PC-3 (cell line): ENCODE data around the gene DCHS2. TPM values are rescaled to one million over a fixed set of nuclear protein-coding genes. Genes with fewer than 3 reads are reported as not detected.

Experiments used
- ATAC-seq: fragments of 200-7000 bp; cut with Tn5 transposase; 2 replicates; pipeline ENCODE4 v1.9.1; 2020; ENCODE audit warnings: mild to moderate bottlenecking, moderate library complexity
- BruUV-seq: library from RNA; stranded (reverse); fragments of 400-500 nt; replicated peaks from 2 replicates; lab custom pipeline; 2021; lab: Mats Ljungman, UMichigan
- CTCF ChIA-PET: fragments of 300-600 bp; sonication (Branson Sonifier 250); formaldehyde crosslinking; loops from one replicate; lab custom pipeline; 2022; ENCODE audit warnings: antibody characterized with exemption; lab: Charles Lee
- POLR2A ChIA-PET: fragments of 300-600 bp; sonication (Branson Sonifier 250); formaldehyde crosslinking; loops from one replicate; lab custom pipeline; 2022; ENCODE audit warnings: antibody characterized with exemption; ENCODE audit not compliant: unreplicated experiment; lab: Charles Lee
- DNase-seq: peaks from one replicate; pipeline ENCODE4 v3.0.0-alpha.2; 2015
- H2AFZ ChIP-seq: fragments of 300-600 bp; sonication (generic); 2 replicates; pipeline ENCODE4 v1.6.0; 2016; ENCODE audit warnings: antibody characterized with exemption, low read length
- H3F3A ChIP-seq: fragments of 300-600 bp; sonication (generic); one replicate; pipeline ENCODE4 v1.6.0; 2017; ENCODE audit warnings: antibody characterized with exemption, low read length, control low read depth, mild to moderate bottlenecking; ENCODE audit not compliant: unreplicated experiment
- H3K27ac ChIP-seq: fragments of 300-600 bp; sonication (generic); 2 replicates; pipeline ENCODE4 v1.5.1; 2016; ENCODE audit warnings: mild to moderate bottlenecking, low read length
- H3K27me3 ChIP-seq: fragments of 300-600 bp; sonication (generic); 2 replicates; pipeline ENCODE4 v1.6.1; 2016; ENCODE audit warnings: low read length, mixed read lengths
- H3K36me3 ChIP-seq: fragments of 300-600 bp; sonication (generic); 2 replicates; pipeline ENCODE4 v1.6.1; 2016; ENCODE audit warnings: low read depth, mixed run types, low read length, mixed read lengths
- H3K4me1 ChIP-seq: fragments of 300-600 bp; sonication (generic); 2 replicates; pipeline ENCODE4 v1.5.1; 2016; ENCODE audit warnings: low read length; ENCODE audit not compliant: insufficient read depth
- H3K4me2 ChIP-seq: fragments of 300-600 bp; sonication (generic); 2 replicates; pipeline ENCODE4 v1.6.0; 2016; ENCODE audit warnings: low read length
- H3K4me3 ChIP-seq: fragments of 300-600 bp; sonication (generic); 2 replicates; pipeline ENCODE4 v1.5.1; 2016; ENCODE audit warnings: mild to moderate bottlenecking, low read length, mixed read lengths
- H3K79me2 ChIP-seq: fragments of 300-600 bp; sonication (generic); 2 replicates; pipeline ENCODE4 v1.6.1; 2017; ENCODE audit warnings: low read length, mixed read lengths
- H3K9ac ChIP-seq: fragments of 300-600 bp; sonication (generic); 2 replicates; pipeline ENCODE4 v1.6.0; 2016; ENCODE audit warnings: mild to moderate bottlenecking, low read length
- H3K9me2 ChIP-seq: fragments of 300-600 bp; sonication (generic); replicated peaks from 2 replicates; pipeline ENCODE4 v1.6.1; 2016; ENCODE audit warnings: mixed run types, low read length, mixed read lengths
- H3K9me3 ChIP-seq: fragments of 300-600 bp; sonication (generic); 2 replicates; pipeline ENCODE4 v1.6.1; 2016; ENCODE audit warnings: low read length, mixed read lengths
- H4K20me1 ChIP-seq: fragments of 300-600 bp; sonication (generic); 2 replicates; pipeline ENCODE4 v1.6.1; 2016; ENCODE audit warnings: low read length, mixed read lengths
- CTCF ChIP-seq: fragments of 300-600 bp; sonication (generic); conservative IDR thresholded peaks from 2 replicates; pipeline ENCODE4 v1.5.1; 2017; ENCODE audit warnings: antibody characterized with exemption, low read depth, mild to moderate bottlenecking, low read length
- EZH2 ChIP-seq: fragments of 300-600 bp; sonication (generic); IDR thresholded peaks from one replicate; pipeline ENCODE4 v1.6.1; 2017; ENCODE audit warnings: antibody characterized with exemption, mild to moderate bottlenecking, low read length; ENCODE audit not compliant: unreplicated experiment
- EZH2phosphoT487 ChIP-seq: fragments of 300-600 bp; sonication (generic); IDR thresholded peaks from 2 replicates; pipeline ENCODE4 v1.6.1; 2018; ENCODE audit warnings: mild to moderate bottlenecking, antibody characterized with exemption, low read length, borderline replicate concordance
- intact Hi-C: fragments of 100-400 bp; cut with micrococcal nuclease; formaldehyde crosslinking; loops from 2 replicates; pipeline ENCODE4 v1.9.0; 2023
- total RNA-seq: library from RNA; depleted of rRNA; stranded (reverse); fragments of >200 nt; gene quantifications from 2 replicates; pipeline ENCODE4 v1.2.3, GENCODE V29; 2014

Gene DCHS2
- total RNA-seq, 1 experiment from 2014 or later = 0.22 TPM

- Histone ChIP-seq H3F3A (no peaks in the 10 kb centered on the region), H4K20me1 (no peaks in the 10 kb centered on the region), H3K27me3 (peaks cover 15% of the 10 kb centered on the region; the same call in 1 of the 2 replicates), H3K9me3 (no peaks in the 10 kb centered on the region), H3K4me1 (no peaks in the 10 kb centered on the region), H3K79me2 (no peaks in the 10 kb centered on the region), H3K27ac (no peak overlapping the region), H3K4me2 (no peak overlapping the region), H2AFZ (no peak overlapping the region), H3K9me2 (no peaks in the 10 kb centered on the region), H3K4me3 (no peak overlapping the region), H3K9ac (no peak overlapping the region), H3K36me3 (no peaks in the 10 kb centered on the region)
- no peak for DNase-seq
- ATAC-seq = no peak
- POLR2A ChIA-PET = no interaction called here
- BruUV-seq = no TSS peak
- intact Hi-C loops = no loop called here
- CTCF ChIA-PET = interaction anchor here (0.6 kb wide), 1 partner anchor 115 kb away, joined by 3 read pairs; the partner anchor contains the start of gene DCHS2
- TF ChIP-seq EZH2phosphoT487 (no peak), CTCF (no peak), EZH2 (no peak)
Observed at GRCh38 chr4:154376486-154376885, 115.1 kb downstream of the DCHS2 start.

- intact Hi-C loops = no loop called here
- Histone ChIP-seq H3K9me2 (no peaks in the 10 kb centered on the region), H3K27me3 (peaks cover 32% of the 10 kb centered on the region; the same call in 1 of the 2 replicates), H2AFZ (no peak overlapping the region), H3K4me1 (no peaks in the 10 kb centered on the region), H3K36me3 (no peaks in the 10 kb centered on the region), H3K9me3 (no peaks in the 10 kb centered on the region), H4K20me1 (no peaks in the 10 kb centered on the region), H3F3A (no peaks in the 10 kb centered on the region), H3K4me2 (no peak overlapping the region), H3K79me2 (no peaks in the 10 kb centered on the region), H3K9ac (no peak overlapping the region), H3K4me3 (no peak overlapping the region), H3K27ac (no peak overlapping the region)
- no peak for TF ChIP-seq EZH2
- DNase-seq = no peak
- BruUV-seq = no TSS peak
- no peak for ATAC-seq
- POLR2A ChIA-PET = no interaction called here
- CTCF ChIA-PET = no interaction called here
Observed at GRCh38 chr4:154368060-154368459, 123.5 kb downstream of the DCHS2 start.

GRCh38 chr4:154367659-154368058 lies 123.9 kb downstream of the DCHS2 start:
- TF ChIP-seq EZH2phosphoT487 (no peak), EZH2 (no peak), CTCF (no peak)
- H4K20me1 ChIP-seq = no peaks in the 10 kb centered on the region
- no peaks in the 10 kb centered on the region for H3K36me3 ChIP-seq
- no peaks in the 10 kb centered on the region for H3K4me1 ChIP-seq
- no TSS peak for BruUV-seq
- no peak overlapping the region for H3K9ac ChIP-seq
- ChIA-PET POLR2A (no interaction called here), CTCF (no interaction called here)
- peaks cover 32% of the 10 kb centered on the region; the same call in 1 of the 2 replicates for H3K27me3 ChIP-seq
- H3K4me2 ChIP-seq = no peak overlapping the region
- no peak overlapping the region for H3K27ac ChIP-seq
- H3K4me3 ChIP-seq = no peak overlapping the region
- H3K9me2 ChIP-seq = no peaks in the 10 kb centered on the region
- H3K9me3 ChIP-seq = no peaks in the 10 kb centered on the region
- H3K79me2 ChIP-seq = no peaks in the 10 kb centered on the region
- ATAC-seq (no peak), DNase-seq (no peak)
- intact Hi-C loops = no loop called here
- no peaks in the 10 kb centered on the region for H3F3A ChIP-seq
- H2AFZ ChIP-seq = no peak overlapping the region
